Endodermal cell (in vitro differentiated cells): ENCODE results near the gene PTGR3. TPM values are rescaled to one million over a fixed set of nuclear protein-coding genes. Genes with fewer than 3 reads are reported as not detected.

Experiments
- DNase-seq: peaks from one replicate; pipeline ENCODE4 v3.0.0-alpha.2; 2017
- H3K27ac ChIP-seq: 2 replicates; pipeline ENCODE4 v1.5.1; 2013; ENCODE audit warnings: mild to moderate bottlenecking, low read depth, low read length, moderate library complexity
- H3K27me3 ChIP-seq: 2 replicates; pipeline ENCODE4 v1.6.1; 2013; ENCODE audit warnings: mild to moderate bottlenecking, low read length, moderate library complexity; ENCODE audit not compliant: insufficient read depth, control insufficient read depth, poor library complexity, severe bottlenecking
- H3K36me3 ChIP-seq: 2 replicates; pipeline ENCODE4 v1.7.0; 2013; ENCODE audit warnings: mild to moderate bottlenecking, low read length, moderate library complexity; ENCODE audit not compliant: control insufficient read depth, insufficient read depth
- H3K4me1 ChIP-seq: one replicate; pipeline ENCODE4 v1.7.0; 2013; ENCODE audit warnings: low read length; ENCODE audit not compliant: control insufficient read depth, insufficient read depth
- H3K4me3 ChIP-seq: 2 replicates; pipeline ENCODE4 v1.5.1; 2013; ENCODE audit warnings: mild to moderate bottlenecking, low read length, moderate library complexity
- H3K9ac ChIP-seq: 2 replicates; pipeline ENCODE4 v1.6.1; 2013; ENCODE audit warnings: mild to moderate bottlenecking, low read length, moderate library complexity; ENCODE audit not compliant: poor library complexity, severe bottlenecking; ENCODE audit errors: extremely low read depth
- H3K9me3 ChIP-seq: 2 replicates; pipeline ENCODE4 v1.6.1; 2013; ENCODE audit warnings: mild to moderate bottlenecking, low read length, moderate library complexity; ENCODE audit not compliant: control insufficient read depth
- H3K27ac Mint-ChIP-seq: 2 replicates; pipeline ENCODE4 v1.8.0; 2020; ENCODE audit warnings: mixed read lengths
- H3K27me3 Mint-ChIP-seq: 2 replicates; pipeline ENCODE4 v1.8.0; 2021; ENCODE audit warnings: mild to moderate bottlenecking, mixed read lengths; ENCODE audit not compliant: insufficient read depth
- H3K36me3 Mint-ChIP-seq: 2 replicates; pipeline ENCODE4 v1.8.0; 2020; ENCODE audit warnings: low read depth, mixed read lengths
- H3K4me1 Mint-ChIP-seq: 2 replicates; pipeline ENCODE4 v1.8.0; 2020; ENCODE audit warnings: mixed read lengths
- H3K4me3 Mint-ChIP-seq: 2 replicates; pipeline ENCODE4 v1.8.0; 2020; ENCODE audit warnings: mild to moderate bottlenecking, moderate library complexity, mixed read lengths
- H3K9me3 Mint-ChIP-seq: 2 replicates; pipeline ENCODE4 v1.8.0; 2020; ENCODE audit warnings: mild to moderate bottlenecking, mixed read lengths
- WGBS, 2 experiments: methylation state at CpG; one replicate each; pipeline versions ENCODE4 v1.1.5 to v1.1.7; 2013; ENCODE audit warnings: missing lambda C conversion rate in 2 of 2, mixed read lengths in 1 of 2; ENCODE audit not compliant: insufficient coverage in 1 of 2, insufficient read length in 1 of 2; 5-methylcytosine and 5-hydroxymethylcytosine counted together
- total RNA-seq, 2 donors: library from RNA; stranded (reverse); fragmentation: NEBNext Ultra II Directional in 1 of 2; extraction: Animal tissue kit (Norgen Biotek cat#: 25700) in 1 of 2; gene quantifications; 2 replicates in 1 of 2; 3 replicates in 1 of 2; pipeline ENCODE4 v1.2.1, GENCODE V29; 2021
- TF ChIP-seq, protein P1 (sequence below): fragments of 200-600 bp; sonication (generic); conservative IDR thresholded peaks from 2 replicates; pipeline ENCODE4 v1.5.0; 2021; ENCODE audit warnings: antibody characterized with exemption, mild to moderate bottlenecking

The PTGR3 gene
- total RNA-seq, 2 donors from 2014 or later, result 12.2 to 13.3 TPM

DNA sequence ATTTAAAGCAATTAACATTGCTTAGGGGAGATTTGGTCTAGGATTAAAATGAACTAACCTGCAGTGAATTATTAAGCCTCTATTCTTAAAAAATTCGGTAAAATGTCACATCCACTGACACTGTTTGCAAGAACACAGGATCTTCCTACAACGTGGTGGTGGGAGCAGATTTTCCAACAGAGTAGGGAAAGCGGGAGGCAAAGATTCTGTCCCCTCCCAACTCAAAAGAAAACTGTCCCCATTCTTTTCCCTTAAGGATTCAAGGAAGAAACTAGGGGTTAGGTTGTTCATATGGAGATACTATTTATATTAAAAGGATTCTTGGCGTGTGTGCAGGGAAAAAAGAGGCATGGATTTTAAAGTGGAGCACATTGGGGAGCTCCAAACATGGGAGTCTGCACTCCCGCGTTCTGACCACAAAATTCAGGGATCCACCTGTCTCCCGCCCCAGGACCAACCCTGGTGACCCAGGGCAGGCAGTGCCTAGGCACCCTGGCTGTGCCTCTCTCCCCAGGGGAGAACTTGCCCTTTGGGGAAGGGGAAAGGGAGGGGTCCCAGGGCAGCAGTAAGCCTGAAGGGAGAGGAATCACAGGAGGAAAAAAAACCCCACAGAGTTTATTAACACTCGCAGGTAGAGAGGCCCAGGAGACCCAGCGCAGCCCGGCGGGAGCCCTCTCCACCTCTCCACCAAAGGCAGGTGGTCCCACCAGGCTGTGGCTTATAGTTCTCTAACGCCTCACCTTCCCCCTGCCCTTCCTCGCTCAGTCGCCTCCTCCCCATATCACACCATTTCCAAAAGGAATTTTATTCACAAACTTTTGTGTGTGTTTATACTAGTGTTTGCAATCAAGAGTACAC lies 2.3 kb downstream of the PTGR3 start:
- H3K9ac ChIP-seq, result no peak overlapping the region
- H3K27ac ChIP-seq, result no peak overlapping the region
- peaks cover 77% of the 10 kb centered on the region for H3K27me3 ChIP-seq
- Mint-ChIP-seq H3K4me1 (peaks cover 46% of the 10 kb centered on the region), H3K27me3 (peaks cover 75% of the 10 kb centered on the region), H3K36me3 (no peaks in the 10 kb centered on the region), H3K9me3 (no peaks in the 10 kb centered on the region), H3K4me3 (peak overlapping the region; percentile 79), H3K27ac (no peak overlapping the region)
- 6 to 11% methylated on average over 5 to 12 of the region's 14 CpGs for WGBS, 2 experiments
- H3K9me3 ChIP-seq, result no peaks in the 10 kb centered on the region
- H3K36me3 ChIP-seq, result no peaks in the 10 kb centered on the region
- peaks cover 7% of the 10 kb centered on the region for H3K4me1 ChIP-seq
- TF ChIP-seq, protein P1, sequence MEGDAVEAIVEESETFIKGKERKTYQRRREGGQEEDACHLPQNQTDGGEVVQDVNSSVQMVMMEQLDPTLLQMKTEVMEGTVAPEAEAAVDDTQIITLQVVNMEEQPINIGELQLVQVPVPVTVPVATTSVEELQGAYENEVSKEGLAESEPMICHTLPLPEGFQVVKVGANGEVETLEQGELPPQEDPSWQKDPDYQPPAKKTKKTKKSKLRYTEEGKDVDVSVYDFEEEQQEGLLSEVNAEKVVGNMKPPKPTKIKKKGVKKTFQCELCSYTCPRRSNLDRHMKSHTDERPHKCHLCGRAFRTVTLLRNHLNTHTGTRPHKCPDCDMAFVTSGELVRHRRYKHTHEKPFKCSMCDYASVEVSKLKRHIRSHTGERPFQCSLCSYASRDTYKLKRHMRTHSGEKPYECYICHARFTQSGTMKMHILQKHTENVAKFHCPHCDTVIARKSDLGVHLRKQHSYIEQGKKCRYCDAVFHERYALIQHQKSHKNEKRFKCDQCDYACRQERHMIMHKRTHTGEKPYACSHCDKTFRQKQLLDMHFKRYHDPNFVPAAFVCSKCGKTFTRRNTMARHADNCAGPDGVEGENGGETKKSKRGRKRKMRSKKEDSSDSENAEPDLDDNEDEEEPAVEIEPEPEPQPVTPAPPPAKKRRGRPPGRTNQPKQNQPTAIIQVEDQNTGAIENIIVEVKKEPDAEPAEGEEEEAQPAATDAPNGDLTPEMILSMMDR, result no peak
- H3K4me3 ChIP-seq, result no peak overlapping the region
- DNase-seq, result no peak

DNA sequence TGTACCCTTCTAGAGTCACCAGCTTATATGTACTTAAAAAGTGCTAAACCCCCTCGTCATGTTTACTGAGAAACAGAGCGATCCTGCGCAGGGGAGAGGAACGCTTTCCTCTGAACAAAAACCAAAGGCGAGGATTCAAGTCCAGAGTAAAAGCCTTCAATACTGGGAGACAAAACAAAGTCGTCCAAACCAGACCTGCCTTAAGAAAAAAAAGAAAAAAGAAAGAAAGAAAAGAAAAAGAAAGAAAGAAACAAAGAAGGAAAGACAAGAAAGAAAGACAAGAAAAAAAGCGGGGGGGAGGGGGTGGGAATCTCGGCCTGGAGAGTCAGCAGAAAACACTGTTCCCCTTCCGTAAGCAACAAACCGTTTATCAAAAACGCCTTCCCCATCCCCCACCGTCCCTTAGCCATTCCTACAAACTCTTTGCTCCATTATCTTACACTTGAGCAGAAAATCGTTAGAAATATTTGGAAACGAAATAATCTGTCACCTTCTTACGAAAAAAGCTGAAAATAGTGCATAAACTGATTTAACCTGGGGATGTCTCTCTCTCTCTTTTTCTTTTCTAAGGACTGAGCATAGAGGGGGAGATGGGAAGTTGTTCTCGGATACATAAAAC lies 3.3 kb downstream of the PTGR3 start:
- H3K9me3 ChIP-seq, result no peaks in the 10 kb centered on the region
- H3K27ac Mint-ChIP-seq, result no peak overlapping the region
- peaks cover 74% of the 10 kb centered on the region for H3K27me3 ChIP-seq
- 0 to 3% methylated on average over 4 to 14 of the region's 16 CpGs for WGBS, 2 experiments
- TF ChIP-seq, protein P1, result no peak
- no peak overlapping the region for H3K9ac ChIP-seq
- no peaks in the 10 kb centered on the region for H3K9me3 Mint-ChIP-seq
- H3K36me3 Mint-ChIP-seq, result peaks cover 3% of the 10 kb centered on the region
- H3K27me3 Mint-ChIP-seq, result peaks cover 73% of the 10 kb centered on the region
- no peak for DNase-seq
- H3K36me3 ChIP-seq, result no peaks in the 10 kb centered on the region
- H3K4me3 ChIP-seq, result peak overlapping the region; percentile 68
- no peak overlapping the region for H3K27ac ChIP-seq
- H3K4me1 Mint-ChIP-seq, result peaks cover 40% of the 10 kb centered on the region
- peak overlapping the region; percentile 50 for H3K4me3 Mint-ChIP-seq
- H3K4me1 ChIP-seq, result peaks cover 7% of the 10 kb centered on the region

DNA sequence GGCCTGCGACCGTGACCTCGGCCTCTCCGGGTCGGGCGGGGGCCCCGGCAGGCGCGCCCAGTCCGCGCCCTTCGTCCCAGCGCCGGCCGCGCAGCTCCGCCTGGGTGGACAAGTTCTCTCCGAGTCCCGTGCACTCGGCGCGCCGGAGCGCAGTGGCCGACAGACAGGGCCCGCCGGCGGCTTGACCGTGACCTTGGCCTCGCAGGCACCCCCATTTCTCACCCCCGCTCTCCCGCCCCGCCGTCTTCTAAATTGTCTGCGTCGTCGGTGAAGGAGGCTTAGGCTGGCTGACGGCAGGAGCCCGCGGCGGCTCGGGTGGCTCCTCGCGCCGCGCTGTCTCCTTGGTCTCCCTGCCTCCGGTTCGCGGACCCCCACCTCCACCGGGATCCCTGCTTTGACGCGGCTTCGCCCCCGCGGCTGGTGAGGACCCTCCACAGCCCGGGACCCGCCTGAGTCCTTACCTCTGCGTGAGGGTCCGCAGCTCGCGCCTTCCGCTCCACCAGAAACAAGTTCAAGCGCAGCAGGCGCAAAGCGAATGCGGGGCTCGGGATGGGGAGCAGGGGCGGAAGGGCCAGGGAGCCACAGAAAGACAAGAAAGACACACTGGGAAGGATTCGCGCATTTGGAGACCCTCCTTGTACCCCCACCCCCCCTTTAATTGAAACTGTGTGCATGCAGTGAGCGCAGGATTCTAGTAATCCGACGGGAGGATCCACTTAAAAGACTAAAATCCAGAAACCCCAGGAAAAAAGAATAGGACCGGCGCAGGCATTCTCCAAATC lies 4.0 kb downstream of the PTGR3 start:
- Histone ChIP-seq H3K36me3 (no peaks in the 10 kb centered on the region), H3K27ac (no peak overlapping the region), H3K9me3 (no peaks in the 10 kb centered on the region), H3K27me3 (peaks cover 70% of the 10 kb centered on the region), H3K4me1 (peaks cover 7% of the 10 kb centered on the region), H3K9ac (no peak overlapping the region), H3K4me3 (peak overlapping the region; percentile 68)
- Mint-ChIP-seq H3K9me3 (no peaks in the 10 kb centered on the region), H3K4me1 (peaks cover 34% of the 10 kb centered on the region), H3K27me3 (peaks cover 68% of the 10 kb centered on the region), H3K4me3 (peak overlapping the region; percentile 50), H3K27ac (no peak overlapping the region), H3K36me3 (peaks cover 3% of the 10 kb centered on the region)
- peak; percentile 77 for DNase-seq
- 0 to 1% methylated on average over 3 to 75 of the region's 75 CpGs for WGBS, 2 experiments
- TF ChIP-seq, protein P1, result no peak
